ENCODE results near the gene ZNHIT3. TPM values are rescaled to one million over a fixed set of nuclear protein-coding genes. Genes with fewer than 3 reads are reported as not detected.
"Not testable (repeated sequence)": the region's sequence is repeated elsewhere in the genome, so short reads cannot be mapped to it uniquely, and the experiment has no call there.

The ZNHIT3 gene
- total RNA-seq, 2 donors from 2014 or later = 47.4 to 62.3 TPM

DNA sequence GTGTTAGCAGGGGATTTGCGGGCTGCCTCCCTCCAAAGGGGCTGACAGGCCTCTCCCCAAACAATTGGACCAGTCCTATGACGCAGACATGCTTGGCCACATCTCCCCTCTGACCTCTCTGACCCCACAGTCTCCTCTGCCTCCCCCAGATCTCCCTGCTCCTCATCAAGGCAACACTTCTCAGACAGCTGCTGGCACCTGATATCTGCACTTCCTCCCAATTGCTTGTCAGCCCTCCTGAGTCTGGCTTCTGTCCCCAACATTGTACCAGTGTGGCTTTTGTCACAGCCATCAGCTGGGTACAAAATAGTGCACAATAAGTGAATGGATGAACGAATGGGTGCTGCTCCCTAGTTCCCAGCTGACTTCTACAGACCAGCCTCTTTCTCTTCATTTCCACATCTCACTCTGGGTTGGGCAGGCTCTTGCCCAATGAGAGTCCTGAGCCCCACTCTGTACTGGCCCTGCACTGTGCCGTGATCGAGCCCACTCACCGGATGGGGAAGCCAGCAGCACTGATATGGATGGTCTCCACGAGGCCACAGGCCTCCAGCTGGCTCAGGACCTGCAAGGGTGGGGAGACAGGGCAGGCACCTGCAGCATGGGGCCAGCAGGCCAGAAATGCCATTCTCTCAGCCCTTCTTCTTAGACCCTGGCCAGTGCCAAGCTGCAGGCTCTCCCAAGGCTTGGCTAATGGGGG, 17.1 kb downstream of the ZNHIT3 start:
- H3K36me3 Mint-ChIP-seq = peaks cover 0 to 46% of the 10 kb centered on the region in 2 donors
- no peak for DNase-seq (ENCODE audit: low spot score in 2 of 2)
- ATAC-seq = no peak
- peak overlapping the region in 1 of 2 donors; percentile 39 for H3K27ac Mint-ChIP-seq
- H3K9me3 Mint-ChIP-seq = no peaks in the 10 kb centered on the region

DNA sequence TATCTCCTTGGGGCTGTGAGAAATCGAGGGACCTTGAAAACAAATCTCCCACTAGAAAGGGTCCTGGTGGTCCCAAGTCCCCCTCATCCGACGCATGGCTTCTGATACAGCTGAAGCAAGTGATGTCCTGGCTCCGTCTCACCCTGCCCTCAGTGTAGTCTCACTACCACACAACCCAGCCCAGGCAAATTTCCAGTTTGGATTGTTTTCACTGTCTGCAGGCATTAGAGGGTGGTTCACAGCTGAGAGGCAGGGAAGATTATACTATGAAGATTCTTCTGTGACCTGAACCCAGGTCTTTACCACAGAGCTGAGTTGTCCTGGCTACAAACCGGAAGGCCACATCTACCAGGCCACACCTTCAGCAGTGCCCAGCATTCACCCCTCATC, 17.7 kb downstream of the ZNHIT3 start:
- H3K36me3 Mint-ChIP-seq = peaks cover 0 to 42% of the 10 kb centered on the region in 2 donors
- peak overlapping the region in 1 of 2 donors; percentile 22 for H3K27ac Mint-ChIP-seq
- ATAC-seq = no peak
- no peak for DNase-seq (ENCODE audit: low spot score in 2 of 2)
- H3K9me3 Mint-ChIP-seq = no peaks in the 10 kb centered on the region

DNA sequence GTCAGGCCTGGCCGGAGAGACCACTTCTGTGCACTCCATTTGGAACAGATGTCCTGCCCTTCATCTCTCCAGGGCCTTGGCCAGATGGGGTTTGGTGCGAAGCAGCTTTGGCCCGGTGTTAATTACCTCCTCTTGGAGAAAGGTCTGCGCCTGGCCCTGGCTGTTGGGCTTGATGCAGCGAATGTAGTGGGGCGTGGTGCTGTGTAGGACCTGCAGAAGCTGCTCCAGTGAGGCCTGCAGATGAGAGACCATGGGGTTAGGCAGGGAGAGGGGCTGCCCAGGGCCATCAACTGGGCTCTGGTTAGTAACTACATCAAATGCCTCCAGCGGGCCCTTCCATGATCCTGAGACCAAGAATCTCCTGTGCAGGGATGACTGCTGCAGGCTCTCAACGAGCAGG, 18.7 kb downstream of the ZNHIT3 start:
- peak in 1 of 2 donors; percentile 13 for DNase-seq (ENCODE audit: low spot score in 2 of 2)
- Mint-ChIP-seq H3K9me3 (no peaks in the 10 kb centered on the region), H3K27ac (peak overlapping the region in 1 of 2 donors; percentile 26), H3K36me3 (peaks cover 7 to 46% of the 10 kb centered on the region in 2 donors)
- no peak for ATAC-seq

DNA sequence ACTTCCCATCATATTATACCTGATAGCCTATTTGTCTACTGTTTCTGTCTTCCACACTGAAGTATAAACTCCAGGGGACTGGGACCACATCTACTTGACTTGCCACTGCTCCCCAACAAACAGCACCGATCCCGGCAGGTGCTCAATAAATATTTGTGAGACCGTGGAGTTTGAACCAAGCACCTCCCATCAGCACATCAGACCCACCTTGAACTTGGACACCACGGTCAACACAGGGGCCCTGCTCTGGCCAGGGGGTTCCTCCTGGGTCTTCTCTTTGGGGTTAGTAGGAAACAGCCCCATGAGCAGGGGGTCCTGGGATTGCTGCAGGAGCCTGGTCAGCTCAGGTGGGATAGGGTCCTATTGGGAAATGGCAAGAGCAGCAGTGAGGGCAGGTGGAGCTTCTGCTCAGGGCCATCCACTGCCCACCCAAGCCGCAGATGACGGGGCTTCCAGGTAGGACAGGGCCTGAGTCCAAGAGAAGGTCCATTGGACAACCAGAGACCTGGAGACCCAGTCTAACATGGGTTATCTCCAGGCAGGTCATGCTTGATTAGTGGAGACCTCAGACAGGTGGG, 19.9 kb downstream of the ZNHIT3 start:
- DNase-seq (ENCODE audit: low spot score in 2 of 2) (peak in 1 of 2 donors; percentile 21), ATAC-seq (no peak)
- Mint-ChIP-seq H3K9me3 (no peaks in the 10 kb centered on the region), H3K36me3 (peaks cover 12 to 54% of the 10 kb centered on the region in 2 donors), H3K27ac (peak overlapping the region in 1 of 2 donors; percentile 78)

GRCh38 chr17:36506831-36507230, 20.4 kb downstream of the ZNHIT3 start:
- peak overlapping the region in 1 of 2 donors; percentile 78 for H3K27ac Mint-ChIP-seq
- no peaks in the 10 kb centered on the region for H3K9me3 Mint-ChIP-seq
- peaks cover 12 to 54% of the 10 kb centered on the region in 2 donors for H3K36me3 Mint-ChIP-seq
- ATAC-seq = no peak
- peak in 1 of 2 donors; percentile 31 for DNase-seq (ENCODE audit: low spot score in 2 of 2)

GRCh38 chr17:36507266-36507665, 20.8 kb downstream of the ZNHIT3 start:
- no peak for DNase-seq (ENCODE audit: low spot score in 2 of 2)
- peaks cover 12 to 54% of the 10 kb centered on the region in 2 donors for H3K36me3 Mint-ChIP-seq
- peak overlapping the region in 1 of 2 donors; percentile 13 for H3K27ac Mint-ChIP-seq
- ATAC-seq = no peak
- H3K9me3 Mint-ChIP-seq = no peaks in the 10 kb centered on the region

GRCh38 chr17:36508439-36508838, 22.0 kb downstream of the ZNHIT3 start:
- H3K27ac Mint-ChIP-seq = peak overlapping the region in 1 of 2 donors; percentile 52
- ATAC-seq; DNase-seq (ENCODE audit: low spot score in 2 of 2): not testable (repeated sequence)

DNA sequence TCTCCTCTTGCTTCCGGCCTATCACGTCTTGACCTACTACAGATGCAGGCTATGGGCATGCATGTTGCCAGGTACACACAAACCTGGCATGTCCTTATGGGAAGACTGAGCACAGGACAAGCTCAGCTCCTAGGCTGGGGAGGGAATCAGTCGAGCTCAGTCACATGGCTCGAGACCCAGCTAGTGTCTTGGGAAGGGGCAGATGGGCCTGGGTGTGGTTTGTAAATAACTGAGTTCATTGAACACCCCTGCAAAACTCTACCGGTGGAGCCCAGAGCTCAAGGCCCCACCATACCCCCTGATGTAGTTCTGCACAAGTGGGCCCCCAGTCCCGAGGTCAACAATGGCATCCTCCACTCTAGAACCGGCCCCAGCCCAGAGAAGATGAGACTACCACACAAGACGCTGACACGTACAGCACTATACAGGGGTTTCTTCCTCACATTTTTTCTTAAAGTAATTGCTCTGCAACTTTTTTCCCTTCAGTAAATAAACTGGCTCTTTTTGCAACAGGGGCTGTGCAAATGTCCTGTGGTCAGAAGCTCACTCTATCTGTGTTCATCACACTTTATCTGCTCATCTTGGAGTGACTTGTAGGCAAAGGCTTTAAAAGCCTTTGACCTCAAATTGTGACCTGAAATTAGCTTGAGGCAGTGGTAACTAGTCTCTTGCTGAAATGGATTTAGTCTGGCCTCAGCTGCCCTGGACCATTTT, 22.9 kb downstream of the ZNHIT3 start:
- Mint-ChIP-seq H3K9me3 (no peaks in the 10 kb centered on the region), H3K36me3 (peaks cover 12 to 54% of the 10 kb centered on the region in 2 donors), H3K27ac (no peak overlapping the region)
- peak in 1 of 2 donors; percentile 25 for DNase-seq (ENCODE audit: low spot score in 2 of 2)
- ATAC-seq = no peak

More at GRCh38 chr17:36508439-36508838, 22.0 kb downstream of the ZNHIT3 start:
- H3K9me3 Mint-ChIP-seq = not testable (repeated sequence)
- peaks cover 12 to 63% of the 10 kb centered on the region in 2 donors for H3K36me3 Mint-ChIP-seq

- Mint-ChIP-seq H3K36me3 (peaks cover 12 to 49% of the 10 kb centered on the region in 2 donors), H3K9me3 (no peaks in the 10 kb centered on the region), H3K27ac (peak overlapping the region in 1 of 2 donors; percentile 22)
- ATAC-seq (no peak), DNase-seq (ENCODE audit: low spot score in 2 of 2) (peak in 1 of 2 donors; percentile 16)
These were observed 24.2 kb downstream of the ZNHIT3 start for GRCh38 chr17:36510636-36511035.

DNA sequence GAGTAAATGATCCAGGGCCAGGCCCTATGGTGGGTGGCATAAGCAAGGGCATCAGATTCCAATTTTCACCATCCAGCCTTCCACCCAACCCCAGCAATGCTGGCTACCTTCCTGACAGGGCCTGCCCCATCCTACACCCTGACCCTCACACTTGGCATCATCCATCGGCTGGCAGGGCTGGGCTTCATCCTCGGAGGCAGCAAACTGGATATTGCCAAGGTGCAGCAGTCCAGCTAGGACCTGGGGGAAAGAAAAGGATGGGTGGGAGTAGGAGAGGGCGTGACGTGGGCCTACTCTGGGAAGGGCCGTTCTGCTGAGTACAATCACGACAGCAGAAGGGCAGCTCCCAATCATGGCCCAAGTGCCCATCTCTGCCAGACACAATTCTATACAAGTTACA, 24.7 kb downstream of the ZNHIT3 start:
- Mint-ChIP-seq H3K36me3 (peaks cover 12 to 43% of the 10 kb centered on the region in 2 donors), H3K9me3 (no peaks in the 10 kb centered on the region), H3K27ac (no peak overlapping the region)
- ATAC-seq = peak in 1 of 2 donors; percentile 7
- DNase-seq (ENCODE audit: low spot score in 2 of 2) = peak in 1 of 2 donors; percentile 6

DNA sequence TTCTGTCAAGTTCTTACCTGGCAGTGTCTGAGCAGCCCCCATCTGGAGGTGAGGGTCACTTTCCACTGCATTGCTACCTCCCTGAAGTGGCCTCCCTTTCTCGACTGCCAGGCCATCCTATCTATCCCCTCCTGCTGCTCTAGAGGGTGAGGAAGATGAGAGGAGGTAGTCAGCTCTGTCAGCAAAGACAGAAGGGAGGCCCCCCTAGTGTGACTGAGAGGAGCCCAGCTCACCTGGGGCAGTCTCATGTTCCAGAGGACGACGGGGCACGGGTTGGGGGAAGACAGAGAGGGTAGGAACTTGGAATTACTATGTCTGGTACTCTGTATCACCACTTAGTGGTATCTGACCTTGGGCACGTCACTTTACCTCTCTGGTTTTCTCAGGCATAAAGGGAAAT, 26.2 kb downstream of the ZNHIT3 start:
- Mint-ChIP-seq H3K9me3 (no peaks in the 10 kb centered on the region), H3K36me3 (peaks cover 12 to 33% of the 10 kb centered on the region in 2 donors), H3K27ac (peak overlapping the region in 1 of 2 donors; percentile 34)
- DNase-seq (ENCODE audit: low spot score in 2 of 2) = no peak
- ATAC-seq = no peak

- Mint-ChIP-seq H3K36me3 (peaks cover 6 to 21% of the 10 kb centered on the region in 2 donors), H3K27ac (no peak overlapping the region), H3K9me3 (no peaks in the 10 kb centered on the region)
- no peak for DNase-seq (ENCODE audit: low spot score in 2 of 2)
- no peak for ATAC-seq
These were observed 28.4 kb downstream of the ZNHIT3 start for GRCh38 chr17:36514856-36515255.

GRCh38 chr17:36515837-36516236, 29.4 kb downstream of the ZNHIT3 start:
- no peak for ATAC-seq
- DNase-seq (ENCODE audit: low spot score in 2 of 2) = no peak
- no peaks in the 10 kb centered on the region for H3K9me3 Mint-ChIP-seq
- peaks cover 9 to 12% of the 10 kb centered on the region in 2 donors for H3K36me3 Mint-ChIP-seq
- no peak overlapping the region for H3K27ac Mint-ChIP-seq

DNA sequence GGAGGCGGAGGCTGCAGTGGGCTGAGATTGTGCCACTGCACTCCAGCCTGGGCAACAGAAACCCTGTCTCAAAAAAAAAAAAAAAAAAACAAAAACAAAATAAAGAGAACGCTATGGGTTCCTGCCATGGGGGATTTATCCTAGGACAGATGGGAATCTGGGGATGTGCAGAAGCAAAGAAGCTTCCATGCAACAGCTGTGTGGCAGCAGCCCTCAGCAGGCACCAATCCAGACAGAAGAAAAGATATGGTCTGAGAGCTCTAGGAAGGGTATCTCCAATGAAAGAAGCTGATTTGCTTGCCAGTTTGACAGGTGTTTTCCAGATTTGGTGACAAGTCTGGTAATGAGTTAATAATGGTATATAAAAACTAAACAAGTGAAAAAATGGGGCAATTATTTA, 36.6 kb downstream of the ZNHIT3 start:
- peaks cover 3 to 4% of the 10 kb centered on the region in 2 donors for H3K9me3 Mint-ChIP-seq
- DNase-seq (ENCODE audit: low spot score in 2 of 2) (no peak), ATAC-seq (no peak)
- H3K36me3 Mint-ChIP-seq = peaks cover 26 to 40% of the 10 kb centered on the region in 2 donors
- no peak overlapping the region for H3K27ac Mint-ChIP-seq

DNA sequence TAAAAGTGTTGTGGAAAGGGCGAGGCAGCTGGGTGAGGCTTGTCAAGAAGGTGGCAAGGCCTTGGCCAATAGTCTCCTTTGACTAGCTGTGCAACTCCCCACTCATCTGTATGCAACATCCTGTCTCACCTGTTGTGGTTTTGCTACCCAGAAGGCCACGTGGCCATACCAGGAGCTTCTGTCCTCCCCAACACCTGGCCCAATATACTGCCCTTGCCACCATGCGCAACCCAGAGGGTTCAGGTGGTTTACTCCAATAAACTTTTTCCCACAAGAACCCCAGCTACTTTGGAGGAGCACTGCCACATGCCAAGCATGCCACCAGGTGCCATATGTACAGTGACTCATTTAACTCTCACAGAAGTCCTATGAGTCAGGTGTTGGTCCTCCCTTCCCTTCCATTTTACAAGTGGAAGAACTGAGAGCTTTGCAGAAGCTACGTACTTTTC, 38.0 kb downstream of the ZNHIT3 start:
- DNase-seq (ENCODE audit: low spot score in 2 of 2) = no peak
- peaks cover 3 to 4% of the 10 kb centered on the region in 2 donors for H3K9me3 Mint-ChIP-seq
- ATAC-seq = peak; percentile 93 to 94
- peak overlapping the region in 1 of 2 donors; percentile 73 for H3K27ac Mint-ChIP-seq
- peaks cover 33 to 46% of the 10 kb centered on the region in 2 donors for H3K36me3 Mint-ChIP-seq

DNA sequence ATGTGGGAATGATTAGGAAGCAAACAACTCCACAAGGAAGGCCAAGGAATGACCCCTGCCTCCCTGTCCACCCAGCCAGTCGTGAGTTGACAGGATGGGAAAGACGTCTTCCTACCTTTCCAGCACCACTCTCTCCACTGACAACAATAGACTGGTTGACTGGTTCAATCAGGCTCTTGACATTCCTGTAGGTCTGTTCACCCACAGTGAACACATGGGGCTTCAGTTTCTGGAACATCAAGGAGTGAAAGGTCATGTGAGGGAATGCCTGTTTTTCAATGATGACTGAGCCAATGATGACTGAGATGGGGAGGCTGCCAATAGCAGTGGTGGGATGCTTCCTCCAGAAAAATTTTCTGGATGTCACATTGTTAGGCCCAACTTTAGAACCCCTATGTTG, 38.6 kb downstream of the ZNHIT3 start:
- H3K36me3 Mint-ChIP-seq = peaks cover 34 to 47% of the 10 kb centered on the region in 2 donors
- H3K9me3 Mint-ChIP-seq = peaks cover 3 to 4% of the 10 kb centered on the region in 2 donors
- no peak for DNase-seq (ENCODE audit: low spot score in 2 of 2)
- peak overlapping the region; percentile 36 to 73 for H3K27ac Mint-ChIP-seq
- no peak for ATAC-seq

- DNase-seq (ENCODE audit: low spot score in 2 of 2) (no peak), ATAC-seq (no peak)
- peak overlapping the region; percentile 72 to 73 for H3K27ac Mint-ChIP-seq
- peaks cover 34 to 40% of the 10 kb centered on the region in 2 donors for H3K36me3 Mint-ChIP-seq
- H3K9me3 Mint-ChIP-seq = peaks cover 3 to 4% of the 10 kb centered on the region in 2 donors
These were observed 39.4 kb downstream of the ZNHIT3 start for GRCh38 chr17:36525888-36526287.
